ENCODE measurements around the gene RAP1GAP2.

The RAP1GAP2 gene

DNA sequence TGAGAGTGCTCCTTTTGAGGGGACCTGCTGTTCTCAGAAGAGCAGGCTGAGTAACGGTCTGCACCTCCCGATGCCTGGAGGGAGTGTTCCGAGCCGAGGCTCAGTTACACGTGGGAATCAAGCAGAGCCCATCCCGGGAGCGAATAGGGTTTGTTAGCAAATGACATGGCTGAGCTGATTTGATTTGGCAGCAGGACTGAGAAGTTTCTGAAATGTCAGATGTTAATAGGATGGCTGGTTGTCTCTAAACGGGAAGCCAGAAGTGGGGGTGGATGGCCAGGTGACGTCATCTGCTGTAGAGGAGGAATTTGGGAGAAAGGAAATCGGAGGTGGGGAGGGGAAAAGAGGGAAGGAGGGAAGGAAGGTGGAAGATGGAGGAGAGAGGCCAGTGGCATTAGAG lies 128.0 kb downstream of the RAP1GAP2 start:
- 23 to 26% methylated on average over 10 of the region's 10 CpGs for WGBS, 2 experiments
- Histone ChIP-seq H3K27me3 (ENCODE audit: control insufficient read depth, insufficient read depth, low read length, poor library complexity, severe bottlenecking) (no peaks in the 10 kb centered on the region), H3K9me3 (ENCODE audit: control insufficient read depth, low read length) (no peaks in the 10 kb centered on the region), H3K36me3 (ENCODE audit: control insufficient read depth, insufficient read depth, low read length) (no peaks in the 10 kb centered on the region), H3K4me3 (ENCODE audit: insufficient read depth, low read depth, low read length) (no peak overlapping the region), H3K27ac (ENCODE audit: insufficient read depth, low read depth, low read length, poor library complexity, severe bottlenecking) (no peak overlapping the region), H3K4me1 (ENCODE audit: control insufficient read depth, insufficient read depth, low read length) (peaks cover 10% of the 10 kb centered on the region)

GRCh38 chr17:2925011-2925410 lies 128.8 kb downstream of the RAP1GAP2 start:
- WGBS, 2 experiments, result 95 to 97% methylated on average over 8 of the region's 8 CpGs
- peaks cover 10% of the 10 kb centered on the region for H3K4me1 ChIP-seq (ENCODE audit: control insufficient read depth, insufficient read depth, low read length)
- H3K4me3 ChIP-seq (ENCODE audit: insufficient read depth, low read depth, low read length), result no peak overlapping the region
- no peaks in the 10 kb centered on the region for H3K9me3 ChIP-seq (ENCODE audit: control insufficient read depth, low read length)
- no peaks in the 10 kb centered on the region for H3K27me3 ChIP-seq (ENCODE audit: control insufficient read depth, insufficient read depth, low read length, poor library complexity, severe bottlenecking)
- H3K36me3 ChIP-seq (ENCODE audit: control insufficient read depth, insufficient read depth, low read length), result no peaks in the 10 kb centered on the region
- H3K27ac ChIP-seq (ENCODE audit: insufficient read depth, low read depth, low read length, poor library complexity, severe bottlenecking), result no peak overlapping the region

DNA sequence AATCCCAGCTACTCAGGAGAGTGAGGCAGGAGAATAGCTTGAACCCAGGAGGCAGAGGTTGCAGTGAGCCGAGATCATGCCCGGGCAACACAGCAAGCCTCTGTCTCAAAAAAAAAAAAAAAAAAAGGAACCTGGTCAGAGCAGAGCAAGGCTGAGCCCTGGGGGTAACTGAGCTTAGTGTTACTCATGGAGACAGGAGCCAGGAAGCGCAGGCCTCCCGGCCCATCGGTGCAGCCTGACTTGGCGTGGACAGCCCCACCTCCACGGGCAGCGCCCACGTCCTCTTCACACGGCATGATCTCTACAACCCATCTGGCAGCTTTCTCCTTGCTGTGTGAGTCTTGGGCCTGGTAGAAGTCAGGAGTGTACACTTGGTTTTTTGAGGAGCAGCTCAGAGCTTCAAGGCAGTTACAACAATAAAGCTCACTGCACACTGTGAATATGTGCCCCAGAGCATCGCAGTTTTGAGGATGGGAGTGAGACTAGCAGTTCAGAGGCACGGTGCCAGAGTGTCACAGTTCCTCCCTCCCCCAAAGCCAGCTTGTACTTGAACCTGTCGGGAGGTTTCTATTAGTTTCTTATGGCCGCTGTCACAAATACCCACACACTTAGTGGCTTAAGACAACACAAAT lies 129.9 kb downstream of the RAP1GAP2 start:
- Histone ChIP-seq H3K27ac (ENCODE audit: insufficient read depth, low read depth, low read length, poor library complexity, severe bottlenecking) (no peak overlapping the region), H3K36me3 (ENCODE audit: control insufficient read depth, insufficient read depth, low read length) (no peaks in the 10 kb centered on the region), H3K4me1 (ENCODE audit: control insufficient read depth, insufficient read depth, low read length) (peaks cover 10% of the 10 kb centered on the region), H3K27me3 (ENCODE audit: control insufficient read depth, insufficient read depth, low read length, poor library complexity, severe bottlenecking) (no peaks in the 10 kb centered on the region), H3K9me3 (ENCODE audit: control insufficient read depth, low read length) (no peaks in the 10 kb centered on the region), H3K4me3 (ENCODE audit: insufficient read depth, low read depth, low read length) (no peak overlapping the region)
- WGBS, 2 experiments, result 89 to 95% methylated on average over 14 of the region's 14 CpGs

DNA sequence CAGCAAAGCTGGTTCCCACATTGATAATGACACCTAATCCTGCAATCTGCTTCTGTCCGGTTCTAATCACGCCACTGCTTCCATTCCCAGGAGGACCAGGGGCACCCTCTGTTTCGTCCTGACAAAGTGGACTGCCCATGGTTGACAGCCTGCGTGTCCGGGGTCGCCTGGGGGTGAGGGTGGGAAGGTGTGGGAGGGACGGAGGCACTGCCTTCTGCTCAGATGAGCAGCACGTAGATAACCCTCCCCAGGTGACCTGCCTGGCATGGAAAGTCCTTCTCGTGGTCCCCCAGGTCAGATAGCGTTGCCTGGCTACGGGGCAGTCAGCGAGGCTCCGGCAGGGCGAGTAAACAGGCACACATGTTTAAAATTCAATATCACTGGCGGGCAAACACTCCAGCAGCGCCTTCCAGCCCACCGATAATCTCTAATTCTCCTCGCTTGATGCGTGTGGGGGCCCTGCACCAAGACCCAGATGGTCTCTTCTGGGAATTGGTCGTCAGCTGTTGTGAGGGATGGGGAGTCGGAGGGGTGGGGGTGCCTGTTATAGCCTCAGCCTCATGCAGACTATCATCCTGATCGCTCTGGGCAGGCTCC lies 132.2 kb downstream of the RAP1GAP2 start:
- Histone ChIP-seq H3K9me3 (ENCODE audit: control insufficient read depth, low read length) (no peaks in the 10 kb centered on the region), H3K36me3 (ENCODE audit: control insufficient read depth, insufficient read depth, low read length) (no peaks in the 10 kb centered on the region), H3K27ac (ENCODE audit: insufficient read depth, low read depth, low read length, poor library complexity, severe bottlenecking) (no peak overlapping the region), H3K4me3 (ENCODE audit: insufficient read depth, low read depth, low read length) (no peak overlapping the region), H3K4me1 (ENCODE audit: control insufficient read depth, insufficient read depth, low read length) (peaks cover 29% of the 10 kb centered on the region), H3K27me3 (ENCODE audit: control insufficient read depth, insufficient read depth, low read length, poor library complexity, severe bottlenecking) (no peaks in the 10 kb centered on the region)
- 95 to 96% methylated on average over 22 of the region's 22 CpGs for WGBS, 2 experiments

- WGBS, 2 experiments, result 63 to 67% methylated on average over 15 of the region's 15 CpGs
Measured at GRCh38 chr17:2929881-2930533, 133.8 kb downstream of the RAP1GAP2 start.

DNA sequence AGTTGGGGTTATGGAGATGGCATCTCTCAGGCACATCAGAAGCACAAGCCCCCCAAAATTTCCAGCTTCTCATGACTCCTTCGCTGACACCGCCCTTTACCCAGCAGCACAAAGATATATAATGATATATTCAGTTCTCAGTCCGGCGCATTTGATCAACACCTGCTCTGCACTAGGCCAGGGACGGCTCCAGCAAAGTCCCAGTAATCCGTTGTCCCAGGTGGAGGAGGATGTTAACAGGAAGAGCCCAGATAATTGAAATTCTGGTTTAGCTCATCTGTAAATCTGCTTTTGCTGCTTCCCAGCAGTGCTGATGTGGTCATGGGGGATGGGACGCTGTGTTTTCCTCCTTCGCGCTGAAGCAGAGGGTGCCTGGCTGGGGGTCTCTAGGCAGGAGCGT lies 135.6 kb downstream of the RAP1GAP2 start:
- peaks cover 26% of the 10 kb centered on the region for H3K4me1 ChIP-seq (ENCODE audit: control insufficient read depth, insufficient read depth, low read length)
- no peaks in the 10 kb centered on the region for H3K36me3 ChIP-seq (ENCODE audit: control insufficient read depth, insufficient read depth, low read length)
- WGBS, 2 experiments, result 64 to 77% methylated on average over 8 to 10 of the region's 10 CpGs
- no peak overlapping the region for H3K27ac ChIP-seq (ENCODE audit: insufficient read depth, low read depth, low read length, poor library complexity, severe bottlenecking)
- H3K27me3 ChIP-seq (ENCODE audit: control insufficient read depth, insufficient read depth, low read length, poor library complexity, severe bottlenecking), result no peaks in the 10 kb centered on the region
- H3K9me3 ChIP-seq (ENCODE audit: control insufficient read depth, low read length), result no peaks in the 10 kb centered on the region
- H3K4me3 ChIP-seq (ENCODE audit: insufficient read depth, low read depth, low read length), result no peak overlapping the region

More at GRCh38 chr17:2929881-2930533, 133.8 kb downstream of the RAP1GAP2 start:
- no peaks in the 10 kb centered on the region for H3K36me3 ChIP-seq (ENCODE audit: control insufficient read depth, insufficient read depth, low read length)
- no peaks in the 10 kb centered on the region for H3K27me3 ChIP-seq (ENCODE audit: control insufficient read depth, insufficient read depth, low read length, poor library complexity, severe bottlenecking)
- H3K4me1 ChIP-seq (ENCODE audit: control insufficient read depth, insufficient read depth, low read length), result peaks cover 26% of the 10 kb centered on the region
- no peak overlapping the region for H3K27ac ChIP-seq (ENCODE audit: insufficient read depth, low read depth, low read length, poor library complexity, severe bottlenecking)
- no peaks in the 10 kb centered on the region for H3K9me3 ChIP-seq (ENCODE audit: control insufficient read depth, low read length)
- H3K4me3 ChIP-seq (ENCODE audit: insufficient read depth, low read depth, low read length), result no peak overlapping the region

- H3K27ac ChIP-seq (ENCODE audit: insufficient read depth, low read depth, low read length, poor library complexity, severe bottlenecking), result no peak overlapping the region
- WGBS, 2 experiments, result 82 to 84% methylated on average over 12 of the region's 12 CpGs
- no peaks in the 10 kb centered on the region for H3K36me3 ChIP-seq (ENCODE audit: control insufficient read depth, insufficient read depth, low read length)
- no peaks in the 10 kb centered on the region for H3K27me3 ChIP-seq (ENCODE audit: control insufficient read depth, insufficient read depth, low read length, poor library complexity, severe bottlenecking)
- H3K9me3 ChIP-seq (ENCODE audit: control insufficient read depth, low read length), result no peaks in the 10 kb centered on the region
- peaks cover 26% of the 10 kb centered on the region for H3K4me1 ChIP-seq (ENCODE audit: control insufficient read depth, insufficient read depth, low read length)
- H3K4me3 ChIP-seq (ENCODE audit: insufficient read depth, low read depth, low read length), result no peak overlapping the region
Measured at GRCh38 chr17:2932946-2933345, 136.7 kb downstream of the RAP1GAP2 start.

- H3K36me3 ChIP-seq (ENCODE audit: control insufficient read depth, insufficient read depth, low read length), result no peaks in the 10 kb centered on the region
- H3K4me3 ChIP-seq (ENCODE audit: insufficient read depth, low read depth, low read length), result no peak overlapping the region
- H3K27ac ChIP-seq (ENCODE audit: insufficient read depth, low read depth, low read length, poor library complexity, severe bottlenecking), result no peak overlapping the region
- H3K9me3 ChIP-seq (ENCODE audit: control insufficient read depth, low read length), result no peaks in the 10 kb centered on the region
- WGBS, 2 experiments, result 91 to 96% methylated on average over 11 of the region's 11 CpGs
- peaks cover 26% of the 10 kb centered on the region for H3K4me1 ChIP-seq (ENCODE audit: control insufficient read depth, insufficient read depth, low read length)
- H3K27me3 ChIP-seq (ENCODE audit: control insufficient read depth, insufficient read depth, low read length, poor library complexity, severe bottlenecking), result no peaks in the 10 kb centered on the region
Measured at GRCh38 chr17:2933606-2934005, 137.4 kb downstream of the RAP1GAP2 start.

DNA sequence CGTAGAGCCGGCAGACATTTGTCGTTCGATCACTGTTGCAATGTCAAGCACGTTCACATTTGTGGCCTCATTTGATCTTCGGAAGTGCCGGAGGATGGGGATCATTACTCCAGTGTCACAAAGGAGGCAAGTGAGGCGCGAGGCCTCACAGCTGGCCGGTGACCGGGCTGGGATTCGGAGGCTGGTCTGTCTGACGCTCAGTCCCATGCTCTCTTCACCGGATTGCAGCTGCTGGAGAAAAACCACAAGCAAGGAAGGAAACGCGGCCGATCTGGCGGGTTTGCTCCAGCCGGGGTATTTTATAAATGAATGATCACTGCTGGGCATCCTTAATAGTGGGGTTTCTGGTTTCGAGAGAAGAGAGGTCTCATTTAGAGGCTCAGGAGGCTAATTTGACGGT lies 139.4 kb downstream of the RAP1GAP2 start:
- Histone ChIP-seq H3K9me3 (ENCODE audit: control insufficient read depth, low read length) (no peaks in the 10 kb centered on the region), H3K4me1 (ENCODE audit: control insufficient read depth, insufficient read depth, low read length) (peaks cover 35% of the 10 kb centered on the region), H3K27me3 (ENCODE audit: control insufficient read depth, insufficient read depth, low read length, poor library complexity, severe bottlenecking) (no peaks in the 10 kb centered on the region), H3K4me3 (ENCODE audit: insufficient read depth, low read depth, low read length) (no peak overlapping the region), H3K36me3 (ENCODE audit: control insufficient read depth, insufficient read depth, low read length) (no peaks in the 10 kb centered on the region), H3K27ac (ENCODE audit: insufficient read depth, low read depth, low read length, poor library complexity, severe bottlenecking) (no peak overlapping the region)
- 95% methylated on average over 21 of the region's 21 CpGs for WGBS, 2 experiments

DNA sequence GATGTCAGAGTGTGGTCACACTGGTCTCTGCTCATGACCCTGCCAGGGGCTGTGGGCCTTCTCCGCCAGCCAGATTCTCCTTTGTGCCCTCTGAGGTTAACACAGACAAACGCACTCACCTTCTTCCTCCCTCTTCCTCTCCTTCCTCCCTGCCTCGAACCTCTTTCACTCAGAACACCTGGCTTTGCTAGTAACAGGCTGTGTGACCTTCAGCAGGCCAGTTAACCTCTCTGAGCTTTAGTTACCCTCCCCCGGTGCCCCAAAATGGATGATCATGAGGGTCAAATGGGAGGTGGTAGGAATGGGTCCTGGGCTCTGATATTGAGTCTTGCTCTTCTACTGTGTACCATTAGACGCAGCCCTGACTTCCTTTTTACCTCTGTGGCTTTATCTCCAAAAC lies 140.1 kb downstream of the RAP1GAP2 start:
- H3K4me3 ChIP-seq (ENCODE audit: insufficient read depth, low read depth, low read length), result no peak overlapping the region
- H3K27ac ChIP-seq (ENCODE audit: insufficient read depth, low read depth, low read length, poor library complexity, severe bottlenecking), result no peak overlapping the region
- H3K9me3 ChIP-seq (ENCODE audit: control insufficient read depth, low read length), result no peaks in the 10 kb centered on the region
- H3K36me3 ChIP-seq (ENCODE audit: control insufficient read depth, insufficient read depth, low read length), result no peaks in the 10 kb centered on the region
- H3K4me1 ChIP-seq (ENCODE audit: control insufficient read depth, insufficient read depth, low read length), result peaks cover 33% of the 10 kb centered on the region
- WGBS, 2 experiments, result 86 to 93% methylated on average over 5 of the region's 5 CpGs
- no peaks in the 10 kb centered on the region for H3K27me3 ChIP-seq (ENCODE audit: control insufficient read depth, insufficient read depth, low read length, poor library complexity, severe bottlenecking)

All from ectodermal cell (in vitro differentiated cells).